AG04450 (cell line): ENCODE measurements around the gene TSPAN15. TPM values are rescaled to one million over a fixed set of nuclear protein-coding genes. Genes with fewer than 3 reads are reported as not detected.

Experiments
- CTCF ChIA-PET: fragments of 300-600, 350-600 bp; formaldehyde crosslinking; extraction: SDS; loops from one replicate; lab custom pipeline; 2022; ENCODE audit warnings: antibody characterized with exemption, inconsistent platforms; lab: Charles Lee
- POLR2A ChIA-PET: fragments of 350-600 bp; formaldehyde crosslinking; extraction: SDS; loops from one replicate; lab custom pipeline; 2021; ENCODE audit warnings: antibody characterized with exemption, inconsistent platforms; lab: Yijun Ruan, JAX
- DNase-seq: peaks from one replicate; pipeline ENCODE4 v3.0.0-alpha.2; 2011; ENCODE audit warnings: low read depth, low spot score
- H3K27ac ChIP-seq: one replicate; pipeline ENCODE4 v1.5.1; 2012; ENCODE audit warnings: low read depth, low read length, control low read depth
- H3K27me3 ChIP-seq: one replicate; pipeline ENCODE4 v1.6.0; 2012; ENCODE audit warnings: low read length; ENCODE audit not compliant: control insufficient read depth, insufficient read depth
- H3K4me3 ChIP-seq: 2 replicates; pipeline ENCODE4 v1.5.1; 2011; ENCODE audit warnings: mild to moderate bottlenecking, low read depth, low read length, control low read depth
- H3K9me3 ChIP-seq: 2 replicates; pipeline ENCODE4 v1.5.1; 2012; ENCODE audit warnings: low read length; ENCODE audit not compliant: control insufficient read depth, insufficient read depth
- polyA plus RNA-seq: library from polyadenylated mRNA; depleted of rRNA; stranded (reverse); fragments of >200 nt; gene quantifications from 2 replicates; pipeline ENCODE4 v1.2.3, GENCODE V29; 2011
- TF ChIP-seq, protein P1 (sequence below): IDR thresholded peaks from 2 replicates; pipeline ENCODE4 v1.5.1; 2011; ENCODE audit warnings: low read depth, low read length, control low read depth, inconsistent platforms

The TSPAN15 gene
- polyA plus RNA-seq, 1 experiment: 0.38 TPM

- Histone ChIP-seq H3K27ac (no peak overlapping the region), H3K4me3 (no peak overlapping the region), H3K9me3 (no peaks in the 10 kb centered on the region; the same call in 1 of the 2 replicates), H3K27me3 (no peaks in the 10 kb centered on the region)
- CTCF ChIA-PET: no interaction called here
- TF ChIP-seq, protein P1, sequence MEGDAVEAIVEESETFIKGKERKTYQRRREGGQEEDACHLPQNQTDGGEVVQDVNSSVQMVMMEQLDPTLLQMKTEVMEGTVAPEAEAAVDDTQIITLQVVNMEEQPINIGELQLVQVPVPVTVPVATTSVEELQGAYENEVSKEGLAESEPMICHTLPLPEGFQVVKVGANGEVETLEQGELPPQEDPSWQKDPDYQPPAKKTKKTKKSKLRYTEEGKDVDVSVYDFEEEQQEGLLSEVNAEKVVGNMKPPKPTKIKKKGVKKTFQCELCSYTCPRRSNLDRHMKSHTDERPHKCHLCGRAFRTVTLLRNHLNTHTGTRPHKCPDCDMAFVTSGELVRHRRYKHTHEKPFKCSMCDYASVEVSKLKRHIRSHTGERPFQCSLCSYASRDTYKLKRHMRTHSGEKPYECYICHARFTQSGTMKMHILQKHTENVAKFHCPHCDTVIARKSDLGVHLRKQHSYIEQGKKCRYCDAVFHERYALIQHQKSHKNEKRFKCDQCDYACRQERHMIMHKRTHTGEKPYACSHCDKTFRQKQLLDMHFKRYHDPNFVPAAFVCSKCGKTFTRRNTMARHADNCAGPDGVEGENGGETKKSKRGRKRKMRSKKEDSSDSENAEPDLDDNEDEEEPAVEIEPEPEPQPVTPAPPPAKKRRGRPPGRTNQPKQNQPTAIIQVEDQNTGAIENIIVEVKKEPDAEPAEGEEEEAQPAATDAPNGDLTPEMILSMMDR: no peak
- DNase-seq: no peak
- POLR2A ChIA-PET: no interaction called here
Observed at GRCh38 chr10:69405221-69405620, 46.0 kb upstream of the TSPAN15 start.

DNA sequence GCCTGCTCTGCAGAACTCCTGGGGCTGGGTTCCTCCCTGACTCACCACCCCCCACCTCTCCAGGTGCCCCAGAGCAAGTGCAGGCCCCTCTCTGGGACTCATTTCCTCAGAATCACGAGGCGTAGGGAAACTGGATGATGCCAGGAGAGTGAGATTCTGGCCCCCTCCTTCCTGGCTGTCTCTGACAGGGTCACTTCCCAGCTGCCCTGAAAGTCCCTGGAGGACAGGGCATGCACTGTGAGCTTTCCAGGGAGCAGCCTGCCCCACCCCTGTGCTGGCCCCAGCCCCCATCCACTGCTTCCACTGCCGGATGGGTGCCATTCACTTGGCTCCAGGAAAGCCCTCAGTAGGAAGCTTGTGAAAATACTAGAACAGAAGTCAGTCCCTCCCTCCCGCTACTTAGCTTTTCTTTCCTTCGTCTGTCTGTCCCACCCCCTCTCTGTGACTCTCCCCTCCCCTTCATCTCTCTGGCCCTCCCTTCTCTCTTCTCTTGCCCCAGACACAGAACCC lies 44.9 kb upstream of the TSPAN15 start:
- CTCF ChIA-PET: interaction anchor here (1.0 to 1.4 kb wide), 5 partner anchors 14 to 168 kb away, joined by 3 to 5 read pairs (median 4); no protein-coding TSS in a partner anchor
- POLR2A ChIA-PET: no interaction called here
- DNase-seq: no peak
- TF ChIP-seq, protein P1: no peak
- no peaks in the 10 kb centered on the region for H3K27me3 ChIP-seq
- H3K27ac ChIP-seq: no peak overlapping the region
- H3K4me3 ChIP-seq: no peak overlapping the region
- no peaks in the 10 kb centered on the region; the same call in 1 of the 2 replicates for H3K9me3 ChIP-seq

DNA sequence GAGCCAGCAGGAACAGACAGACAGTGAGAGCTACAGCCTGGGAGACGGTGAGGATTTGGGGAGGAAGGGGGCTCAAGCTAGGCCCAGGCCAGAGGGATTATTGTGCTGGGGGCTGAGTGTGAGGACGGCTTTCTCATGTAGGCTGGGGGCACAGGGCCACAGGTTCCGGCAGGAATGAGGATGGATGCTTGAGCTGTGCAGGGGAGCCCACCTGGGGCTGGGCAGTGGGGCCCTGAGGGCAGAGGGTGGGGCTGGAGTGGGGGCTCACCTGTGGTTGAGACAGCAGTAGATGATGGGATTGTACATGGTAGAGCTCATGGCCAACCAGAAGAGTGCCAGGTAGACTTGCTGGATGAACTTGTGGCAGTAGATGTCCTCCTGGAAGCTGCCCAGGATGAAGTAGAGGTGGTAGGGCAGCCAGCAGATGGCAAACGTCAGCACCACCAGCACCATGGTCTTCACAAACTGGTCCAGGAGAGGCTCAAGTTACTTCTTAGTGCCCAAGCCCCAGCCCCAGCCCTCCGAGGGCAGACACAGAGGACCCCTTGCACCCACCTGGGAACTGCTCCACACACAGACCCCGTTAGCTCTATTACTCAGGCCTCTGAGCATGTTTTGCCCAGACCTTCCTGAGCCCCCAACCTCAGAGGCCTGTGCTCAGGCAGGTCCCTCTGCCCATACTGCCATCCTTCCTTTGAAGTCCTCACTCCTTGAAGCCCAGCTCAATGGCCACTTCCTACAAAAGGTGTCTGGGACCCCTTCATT lies 44.3 kb upstream of the TSPAN15 start:
- CTCF ChIA-PET: interaction anchor here (0.9 to 2.0 kb wide), 11 partner anchors 9 to 169 kb away, joined by 3 to 17 read pairs (median 5); partner anchors contain the start of gene TACR2
- H3K9me3 ChIP-seq: no peaks in the 10 kb centered on the region; the same call in 1 of the 2 replicates
- TF ChIP-seq, protein P1: no peak

GRCh38 chr10:69407621-69408301 lies 43.5 kb upstream of the TSPAN15 start:
- no peaks in the 10 kb centered on the region for H3K27me3 ChIP-seq
- H3K4me3 ChIP-seq: no peak overlapping the region
- ChIA-PET POLR2A (interaction anchor here (1.0 kb wide), 1 partner anchor 14 kb away, joined by 3 read pairs; no protein-coding TSS in a partner anchor), CTCF (interaction anchor here (0.5 to 2.0 kb wide), 32 partner anchors 8 to 506 kb away, joined by 3 to 17 read pairs (median 4); partner anchors contain the start of gene TACR2)
- DNase-seq: no peak
- no peaks in the 10 kb centered on the region; the same call in 1 of the 2 replicates for H3K9me3 ChIP-seq
- TF ChIP-seq, protein P1: no peak; the same call in 1 of the 2 replicates
- H3K27ac ChIP-seq: no peak overlapping the region

More for the DNA sequence above, 44.3 kb upstream of the TSPAN15 start:
- Histone ChIP-seq H3K4me3 (no peak overlapping the region), H3K27ac (no peak overlapping the region), H3K27me3 (no peaks in the 10 kb centered on the region)
- POLR2A ChIA-PET: no interaction called here
- DNase-seq: no peak
